Skeletal muscle satellite cell (primary cell): ENCODE measurements around the gene SKIC2. TPM values are rescaled to one million over a fixed set of nuclear protein-coding genes. Genes with fewer than 3 reads are reported as not detected.
"Not testable (repeated sequence)": the region's sequence is repeated elsewhere in the genome, so short reads cannot be mapped to it uniquely, and the experiment has no call there.

ENCODE experiments used
- H3K27me3 ChIP-seq: 2 replicates; pipeline ENCODE4 v1.7.0; 2013; ENCODE audit warnings: low read length; ENCODE audit not compliant: control insufficient read depth, insufficient read depth
- H3K36me3 ChIP-seq: 2 replicates; pipeline ENCODE4 v1.7.0; 2013; ENCODE audit warnings: mild to moderate bottlenecking, control low read depth, low read length; ENCODE audit not compliant: insufficient read depth
- H3K4me1 ChIP-seq: 2 replicates; pipeline ENCODE4 v1.7.0; 2013; ENCODE audit warnings: low read length; ENCODE audit not compliant: control insufficient read depth, insufficient read depth
- H3K4me2 ChIP-seq: 2 replicates; pipeline ENCODE4 v1.7.0; 2013; ENCODE audit warnings: mild to moderate bottlenecking, low read length
- H3K4me3 ChIP-seq: 2 replicates; pipeline ENCODE4 v1.7.0; 2013; ENCODE audit warnings: low read length
- H3K9ac ChIP-seq: 2 replicates; pipeline ENCODE4 v1.7.0; 2013; ENCODE audit warnings: mild to moderate bottlenecking, low read depth, low read length, moderate library complexity
- H3K9me3 ChIP-seq: replicated peaks from 2 replicates; pipeline ENCODE4 v1.7.0; 2013; ENCODE audit warnings: mild to moderate bottlenecking, control low read depth, low read length
- small RNA-seq: library from RNA; depleted of rRNA; stranded (forward); fragments of <200 nt; gene quantifications from one replicate; pipeline ENCODE3, GENCODE V24; 2012

The SKIC2 gene

DNA sequence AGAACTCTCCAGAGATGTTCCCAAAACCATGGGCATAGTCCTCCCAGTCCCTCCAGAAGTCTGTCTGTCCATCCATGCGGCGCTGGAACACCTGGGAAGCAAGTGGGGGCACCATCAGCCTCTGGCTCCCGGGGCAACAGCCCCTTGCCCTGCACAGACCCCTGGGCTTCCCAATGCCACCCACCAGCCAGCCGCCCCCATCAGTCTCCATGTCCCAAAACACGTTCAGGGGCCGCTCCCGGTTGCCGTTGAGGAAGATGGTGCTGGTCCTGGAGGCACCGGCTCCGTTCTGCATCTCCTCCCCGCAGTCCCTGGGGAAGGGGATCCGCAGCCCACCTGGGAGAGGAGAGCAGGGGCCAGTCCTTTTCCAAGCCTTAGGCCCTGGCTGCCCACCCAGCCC lies 50.6 kb downstream of the SKIC2 start:
- not testable (repeated sequence) for H3K9me3 ChIP-seq, H3K4me1 ChIP-seq, H3K27me3 ChIP-seq, H3K9ac ChIP-seq, H3K36me3 ChIP-seq, H3K4me2 ChIP-seq, H3K4me3 ChIP-seq

DNA sequence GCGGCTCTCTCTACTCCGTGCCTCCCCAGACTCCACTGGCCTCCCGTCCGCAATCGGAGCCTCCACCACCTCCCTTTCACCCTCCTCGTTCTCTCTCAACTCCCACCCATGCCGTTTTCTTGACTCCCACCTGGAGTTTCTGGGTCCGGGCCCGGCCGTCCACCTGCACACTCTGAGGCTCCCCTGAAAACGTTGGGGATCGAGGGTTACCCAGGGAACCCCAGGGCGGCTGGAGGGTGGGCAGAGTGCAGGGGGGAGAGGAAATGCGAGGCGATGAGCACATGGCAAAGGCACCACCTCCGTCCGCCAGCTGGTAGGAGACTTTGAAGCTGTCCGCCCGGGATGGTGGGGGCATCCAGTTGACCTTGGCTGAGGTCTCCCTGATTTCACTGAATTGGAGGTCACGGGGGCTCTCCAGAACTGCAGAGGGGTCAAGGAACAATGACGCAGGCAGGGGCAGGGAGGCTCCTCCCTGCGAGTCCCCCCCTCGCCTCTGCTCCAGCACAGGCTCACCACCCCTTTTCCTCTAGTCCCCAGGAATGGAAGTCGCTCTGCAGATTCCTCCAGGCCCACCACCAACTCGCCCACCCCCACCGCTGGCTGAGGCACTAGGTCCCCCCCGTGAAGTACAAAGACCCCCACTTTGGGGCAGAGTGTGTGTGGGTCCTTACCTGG lies 52.0 kb downstream of the SKIC2 start:
- not testable (repeated sequence) for H3K4me1 ChIP-seq, H3K9ac ChIP-seq, H3K4me3 ChIP-seq, H3K36me3 ChIP-seq, H3K27me3 ChIP-seq, H3K9me3 ChIP-seq, H3K4me2 ChIP-seq

DNA sequence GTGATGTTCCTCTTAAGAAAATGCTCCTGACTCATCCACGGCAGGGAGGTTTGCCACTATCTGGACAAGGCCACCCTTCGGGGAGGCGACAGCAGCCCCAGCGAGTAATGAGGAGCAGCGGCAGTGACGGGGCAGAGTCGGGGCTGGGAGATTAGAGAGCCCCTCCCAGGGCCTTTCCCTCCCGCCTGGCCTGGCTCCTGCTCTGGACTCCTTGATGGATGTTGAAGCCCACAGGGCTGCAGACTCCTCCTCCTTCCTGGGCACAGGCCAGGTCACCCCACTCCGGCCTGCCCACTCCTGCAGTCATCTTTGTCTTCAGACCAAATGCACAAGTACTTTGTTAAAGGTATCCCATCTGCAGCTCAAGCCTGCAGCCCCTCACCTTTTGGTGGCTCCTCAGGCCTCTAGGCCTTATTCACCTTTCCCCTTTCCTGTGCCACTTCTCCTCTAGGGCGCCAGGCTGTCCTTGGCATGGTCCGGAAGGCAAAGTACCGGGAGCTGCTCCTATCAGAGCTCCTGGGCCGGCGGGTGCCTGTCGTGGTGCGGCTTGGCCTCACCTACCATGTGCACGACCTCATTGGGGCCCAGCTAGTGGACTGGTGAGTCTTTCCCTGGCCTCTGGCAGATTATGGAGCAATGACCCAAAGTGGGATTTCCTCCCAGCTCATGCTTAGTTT lies 54.1 kb downstream of the SKIC2 start:
- not testable (repeated sequence) for H3K4me3 ChIP-seq, H3K9ac ChIP-seq, H3K4me1 ChIP-seq, H3K9me3 ChIP-seq, H3K36me3 ChIP-seq, H3K27me3 ChIP-seq, H3K4me2 ChIP-seq

DNA sequence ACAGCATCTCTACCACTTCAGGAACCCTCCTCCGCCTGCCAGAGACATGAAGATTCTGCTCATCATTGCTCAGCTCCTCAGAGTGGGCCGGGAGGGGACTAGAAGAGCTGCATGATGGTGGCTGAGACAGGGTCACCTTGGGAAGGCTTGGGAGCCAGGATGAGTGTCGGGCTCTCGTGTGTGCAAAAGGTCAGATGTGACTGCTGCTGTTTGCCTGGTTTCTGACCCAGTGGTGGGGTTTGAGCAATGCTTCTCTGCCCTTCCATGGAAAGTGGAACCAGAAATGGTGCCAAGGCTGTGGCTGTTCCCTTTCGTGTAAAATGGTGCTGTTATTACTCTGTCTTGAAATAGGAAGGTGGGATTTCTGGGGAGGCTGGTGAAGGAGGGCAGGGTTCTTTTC lies 54.8 kb downstream of the SKIC2 start:
- not testable (repeated sequence) for H3K9me3 ChIP-seq, H3K4me3 ChIP-seq, H3K4me1 ChIP-seq, H3K9ac ChIP-seq, H3K36me3 ChIP-seq, H3K4me2 ChIP-seq, H3K27me3 ChIP-seq

DNA sequence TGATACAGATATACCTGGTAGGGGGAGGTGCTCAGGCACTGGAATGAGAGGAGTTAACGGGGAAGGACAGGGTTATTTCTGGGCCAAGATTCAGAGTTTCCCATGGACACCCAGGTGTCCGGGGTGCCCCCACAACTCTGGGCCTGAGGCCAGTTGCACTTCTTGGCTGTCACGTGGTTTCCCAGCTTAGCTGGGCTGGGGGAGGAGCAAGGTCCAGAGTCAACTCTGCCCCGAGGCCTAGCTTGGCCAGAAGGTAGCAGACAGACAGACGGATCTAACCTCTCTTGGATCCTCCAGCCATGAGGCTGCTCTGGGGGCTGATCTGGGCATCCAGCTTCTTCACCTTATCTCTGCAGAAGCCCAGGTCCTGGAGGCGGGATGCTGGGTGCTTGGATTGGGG lies 55.6 kb downstream of the SKIC2 start, which contains the start of gene C4B:
C4B (plus strand) TSS at position 249 of the 400 bp plus-strand sequence; CDS start at position 300, 51 bp downstream.
- not testable (repeated sequence) for H3K9ac ChIP-seq, H3K4me2 ChIP-seq, H3K36me3 ChIP-seq, H3K4me3 ChIP-seq, H3K9me3 ChIP-seq, H3K4me1 ChIP-seq, H3K27me3 ChIP-seq

Small RNAs within 50 kb of the gene (small RNA-seq; reads per million reads assigned to genes)
- not detected for gene AL645922.1
